OCI-LY1 (cell line): ENCODE measurements around the gene PCSK7.

Experiments used
- CTCF ChIP-seq: fragments of 200-600 bp; sonication (generic), shearing (Covaris generic); IDR thresholded peaks from 2 replicates; pipeline ENCODE4 v1.5.1; 2017; ENCODE audit warnings: mild to moderate bottlenecking, antibody characterized with exemption, low read length, moderate library complexity, mixed read lengths
- EZH2 ChIP-seq: fragments of 200-600 bp; sonication (generic), shearing (Covaris generic); IDR thresholded peaks from 2 replicates; pipeline ENCODE4 v1.8.0; 2017; ENCODE audit warnings: borderline replicate concordance, mixed run types, mild to moderate bottlenecking, antibody characterized with exemption, low read length, moderate library complexity, mixed read lengths

GRCh38 chr11:117195258-117195657 lies 36.6 kb downstream of the PCSK7 start:
- TF ChIP-seq CTCF = no peak
- TF ChIP-seq EZH2 = no peak
